ENCODE measurements around the gene KCNJ2.

GRCh38 chr17:70136131-70136530 is 33.2 kb upstream of the KCNJ2 start:
- TF ChIP-seq EZH2phosphoT487 (IDR thresholded peaks at IDR 0.05; ENCODE audit: borderline replicate concordance) (no peak), CTCF (conservative IDR thresholded peaks at IDR 0.05; ENCODE audit: low read length) (no peak)
